Uterus (tissue), 2 donors: ENCODE measurements around the gene PLCL1.

Experiments used
- POLR2A ChIP-seq, 2 donors: fragments of 450-650 bp; IDR thresholded peaks; one replicate each; pipeline ENCODE4 v1.6.1; 2016; ENCODE audit warnings: antibody characterized with exemption in 2 of 2, mild to moderate bottlenecking in 1 of 2, moderate library complexity in 1 of 2
- TF ChIP-seq, protein P1 (sequence below), 4 experiments: fragments of 200-600 bp in 2 of 4; fragments of 450-650 bp in 2 of 4; sonication (generic) in 2 of 4; IDR thresholded peaks; one replicate each; pipeline ENCODE4 v1.5.1; 2016 to 2019; ENCODE audit warnings: antibody characterized with exemption in 4 of 4, mild to moderate bottlenecking in 2 of 4, moderate library complexity in 1 of 4

DNA sequence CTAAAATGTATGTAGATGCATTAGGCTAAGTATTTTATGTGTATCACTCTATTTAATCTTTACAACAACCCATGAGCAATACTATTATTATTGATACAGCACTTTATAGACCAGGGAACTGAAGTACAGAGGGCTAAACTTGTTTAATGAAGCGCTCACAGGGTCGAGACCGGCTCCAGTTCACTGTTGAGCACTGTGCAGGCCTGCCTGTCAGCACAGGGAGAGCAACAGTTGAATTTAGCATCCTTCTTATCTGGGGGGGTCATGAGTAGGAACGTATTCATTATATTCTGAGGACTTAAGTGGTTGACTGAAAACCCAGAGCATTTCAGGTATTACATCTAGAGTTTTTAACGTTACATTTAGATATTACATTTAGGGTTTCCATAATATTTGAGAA lies 120.1 kb downstream of the PLCL1 start:
- TF ChIP-seq, protein P1, sequence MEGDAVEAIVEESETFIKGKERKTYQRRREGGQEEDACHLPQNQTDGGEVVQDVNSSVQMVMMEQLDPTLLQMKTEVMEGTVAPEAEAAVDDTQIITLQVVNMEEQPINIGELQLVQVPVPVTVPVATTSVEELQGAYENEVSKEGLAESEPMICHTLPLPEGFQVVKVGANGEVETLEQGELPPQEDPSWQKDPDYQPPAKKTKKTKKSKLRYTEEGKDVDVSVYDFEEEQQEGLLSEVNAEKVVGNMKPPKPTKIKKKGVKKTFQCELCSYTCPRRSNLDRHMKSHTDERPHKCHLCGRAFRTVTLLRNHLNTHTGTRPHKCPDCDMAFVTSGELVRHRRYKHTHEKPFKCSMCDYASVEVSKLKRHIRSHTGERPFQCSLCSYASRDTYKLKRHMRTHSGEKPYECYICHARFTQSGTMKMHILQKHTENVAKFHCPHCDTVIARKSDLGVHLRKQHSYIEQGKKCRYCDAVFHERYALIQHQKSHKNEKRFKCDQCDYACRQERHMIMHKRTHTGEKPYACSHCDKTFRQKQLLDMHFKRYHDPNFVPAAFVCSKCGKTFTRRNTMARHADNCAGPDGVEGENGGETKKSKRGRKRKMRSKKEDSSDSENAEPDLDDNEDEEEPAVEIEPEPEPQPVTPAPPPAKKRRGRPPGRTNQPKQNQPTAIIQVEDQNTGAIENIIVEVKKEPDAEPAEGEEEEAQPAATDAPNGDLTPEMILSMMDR (IDR thresholded peaks at IDR 0.05) = no peak
- TF ChIP-seq POLR2A (IDR thresholded peaks at IDR 0.05) = no peak
